ENCODE results near the gene PTGR1.

DNA sequence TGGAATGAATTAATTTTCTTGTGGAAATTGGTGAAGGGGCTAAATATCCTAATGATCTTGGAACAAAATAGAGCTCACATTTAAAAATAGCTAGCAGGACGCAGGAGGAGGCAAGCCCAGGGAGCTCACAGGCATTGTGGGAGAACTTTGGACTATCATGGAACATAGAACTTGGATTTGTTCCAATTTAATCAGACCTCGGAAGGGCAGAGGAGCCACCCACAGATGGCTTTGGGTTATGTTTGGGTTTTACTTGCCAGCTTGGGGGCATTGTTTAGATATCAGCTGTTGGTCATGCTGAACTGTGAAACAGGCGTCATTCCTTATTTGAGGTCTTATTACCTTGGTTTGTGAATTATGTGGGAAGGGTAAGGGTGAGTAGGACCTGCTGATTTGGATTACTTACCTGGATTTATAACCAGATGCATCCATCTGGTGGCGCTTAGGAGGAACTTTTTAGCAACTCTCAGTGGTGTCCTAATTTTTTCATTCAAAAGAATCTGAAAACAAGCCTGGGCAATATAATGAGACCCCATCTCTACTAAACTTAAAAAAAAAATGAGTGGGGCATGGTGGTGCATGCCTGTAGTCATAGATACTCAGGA is 14.1 kb upstream of the PTGR1 start:
- TF ChIP-seq, protein P1, sequence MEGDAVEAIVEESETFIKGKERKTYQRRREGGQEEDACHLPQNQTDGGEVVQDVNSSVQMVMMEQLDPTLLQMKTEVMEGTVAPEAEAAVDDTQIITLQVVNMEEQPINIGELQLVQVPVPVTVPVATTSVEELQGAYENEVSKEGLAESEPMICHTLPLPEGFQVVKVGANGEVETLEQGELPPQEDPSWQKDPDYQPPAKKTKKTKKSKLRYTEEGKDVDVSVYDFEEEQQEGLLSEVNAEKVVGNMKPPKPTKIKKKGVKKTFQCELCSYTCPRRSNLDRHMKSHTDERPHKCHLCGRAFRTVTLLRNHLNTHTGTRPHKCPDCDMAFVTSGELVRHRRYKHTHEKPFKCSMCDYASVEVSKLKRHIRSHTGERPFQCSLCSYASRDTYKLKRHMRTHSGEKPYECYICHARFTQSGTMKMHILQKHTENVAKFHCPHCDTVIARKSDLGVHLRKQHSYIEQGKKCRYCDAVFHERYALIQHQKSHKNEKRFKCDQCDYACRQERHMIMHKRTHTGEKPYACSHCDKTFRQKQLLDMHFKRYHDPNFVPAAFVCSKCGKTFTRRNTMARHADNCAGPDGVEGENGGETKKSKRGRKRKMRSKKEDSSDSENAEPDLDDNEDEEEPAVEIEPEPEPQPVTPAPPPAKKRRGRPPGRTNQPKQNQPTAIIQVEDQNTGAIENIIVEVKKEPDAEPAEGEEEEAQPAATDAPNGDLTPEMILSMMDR (conservative IDR thresholded peaks at IDR 0.05; ENCODE audit: low read depth in 2 of 2) = no peak
- TF ChIP-seq EZH2 (IDR thresholded peaks at IDR 0.05; ENCODE audit: low read depth, unreplicated experiment) = no peak
- no peak for TF ChIP-seq CREB1 (CRISPR knock-in tag; IDR thresholded peaks at IDR 0.05; ENCODE audit: low read depth)
- TF ChIP-seq POLR2AphosphoS5 (IDR thresholded peaks at IDR 0.05; ENCODE audit: low read depth) = no peak
- TF ChIP-seq EZH2phosphoT487 (IDR thresholded peaks at IDR 0.05; ENCODE audit: unreplicated experiment) = no peak
- no peak for TF ChIP-seq REST (IDR thresholded peaks at IDR 0.05; ENCODE audit: unreplicated experiment)
- no peak for TF ChIP-seq STAT1 (IDR thresholded peaks at IDR 0.05; ENCODE audit: unreplicated experiment)
- TF ChIP-seq, protein P2, sequence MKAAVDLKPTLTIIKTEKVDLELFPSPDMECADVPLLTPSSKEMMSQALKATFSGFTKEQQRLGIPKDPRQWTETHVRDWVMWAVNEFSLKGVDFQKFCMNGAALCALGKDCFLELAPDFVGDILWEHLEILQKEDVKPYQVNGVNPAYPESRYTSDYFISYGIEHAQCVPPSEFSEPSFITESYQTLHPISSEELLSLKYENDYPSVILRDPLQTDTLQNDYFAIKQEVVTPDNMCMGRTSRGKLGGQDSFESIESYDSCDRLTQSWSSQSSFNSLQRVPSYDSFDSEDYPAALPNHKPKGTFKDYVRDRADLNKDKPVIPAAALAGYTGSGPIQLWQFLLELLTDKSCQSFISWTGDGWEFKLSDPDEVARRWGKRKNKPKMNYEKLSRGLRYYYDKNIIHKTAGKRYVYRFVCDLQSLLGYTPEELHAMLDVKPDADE (IDR thresholded peaks at IDR 0.05) = no peak
- no peak for TF ChIP-seq ZNF331 (CRISPR knock-in tag; IDR thresholded peaks at IDR 0.05; ENCODE audit: low read depth)
- TF ChIP-seq JUNB (IDR thresholded peaks at IDR 0.05; ENCODE audit: unreplicated experiment) = no peak
- no peak for TF ChIP-seq NANOG (IDR thresholded peaks at IDR 0.05; ENCODE audit: borderline replicate concordance)
- TF ChIP-seq ZNF114 (CRISPR knock-in tag; IDR thresholded peaks at IDR 0.05) = no peak

Measured in GM23338 (cell line).